H9 (cell line): ENCODE measurements around the gene AMDHD2. TPM values are rescaled to one million over a fixed set of nuclear protein-coding genes. Genes with fewer than 3 reads are reported as not detected.

Experiments
- DNase-seq: peaks from one replicate; pipeline ENCODE4 v3.0.0-alpha.2; 2017
- H2AFZ ChIP-seq: one replicate; pipeline ENCODE4 v1.6.1; 2013; ENCODE audit warnings: mild to moderate bottlenecking, low read length, control low read depth, moderate library complexity
- H2AK5ac ChIP-seq: 2 replicates; pipeline ENCODE4 v1.6.1; 2013; ENCODE audit warnings: low read length, control low read depth, mixed read lengths; ENCODE audit not compliant: insufficient read length
- H2BK120ac ChIP-seq: one replicate; pipeline ENCODE4 v1.6.1; 2013; ENCODE audit warnings: low read depth, mild to moderate bottlenecking, low read length, control low read depth, inconsistent platforms; ENCODE audit not compliant: poor library complexity, severe bottlenecking
- H2BK12ac ChIP-seq: 2 replicates; pipeline ENCODE4 v1.6.1; 2013; ENCODE audit warnings: low read length, control low read depth, mixed read lengths, low read depth; ENCODE audit not compliant: insufficient read length
- H2BK15ac ChIP-seq: 2 replicates; pipeline ENCODE4 v1.6.1; 2013; ENCODE audit warnings: low read depth, low read length, control low read depth
- H2BK20ac ChIP-seq: one replicate; pipeline ENCODE4 v1.6.1; 2013; ENCODE audit warnings: low read depth, mild to moderate bottlenecking, low read length, control low read depth, inconsistent platforms; ENCODE audit not compliant: poor library complexity, severe bottlenecking
- H2BK5ac ChIP-seq: 2 replicates; pipeline ENCODE4 v1.6.1; 2013; ENCODE audit warnings: low read length, control low read depth, mixed read lengths; ENCODE audit not compliant: insufficient read length
- H3K14ac ChIP-seq: 2 replicates; pipeline ENCODE4 v1.6.1; 2013; ENCODE audit warnings: low read length, control low read depth; ENCODE audit not compliant: insufficient read depth
- H3K18ac ChIP-seq: 2 replicates; pipeline ENCODE4 v1.6.1; 2013; ENCODE audit warnings: low read depth, mild to moderate bottlenecking, mixed read lengths, low read length, control low read depth; ENCODE audit not compliant: insufficient read length
- H3K23ac ChIP-seq: 2 replicates; pipeline ENCODE4 v1.6.1; 2013; ENCODE audit warnings: low read length, control low read depth, mixed read lengths, low read depth; ENCODE audit not compliant: insufficient read length
- H3K23me2 ChIP-seq: 2 replicates; pipeline ENCODE4 v1.6.1; 2013; ENCODE audit warnings: low read depth, mild to moderate bottlenecking, mixed read lengths, low read length, control low read depth; ENCODE audit not compliant: insufficient read length, poor library complexity, severe bottlenecking
- H3K27ac ChIP-seq: 2 replicates; pipeline ENCODE4 v1.5.1; 2013; ENCODE audit warnings: low read length, control low read depth, mixed read lengths, low read depth; ENCODE audit not compliant: insufficient read length
- H3K27me3 ChIP-seq: 2 replicates; pipeline ENCODE4 v1.6.1; 2013; ENCODE audit warnings: low read length, control low read depth, inconsistent platforms; ENCODE audit not compliant: insufficient read depth
- H3K4ac ChIP-seq: 2 replicates; pipeline ENCODE4 v1.6.1; 2013; ENCODE audit warnings: low read depth, mild to moderate bottlenecking, control low read depth, inconsistent platforms, low read length, moderate library complexity
- H3K4me1 ChIP-seq: 2 replicates; pipeline ENCODE4 v1.6.1; 2013; ENCODE audit warnings: low read length, control low read depth, inconsistent platforms; ENCODE audit not compliant: insufficient read depth
- H3K4me2 ChIP-seq: 2 replicates; pipeline ENCODE4 v1.6.1; 2013; ENCODE audit warnings: low read length, control low read depth, mixed read lengths; ENCODE audit not compliant: insufficient read length, insufficient read depth
- H3K56ac ChIP-seq: 2 replicates; pipeline ENCODE4 v1.6.1; 2013; ENCODE audit warnings: low read depth, mild to moderate bottlenecking, mixed read lengths, low read length, control low read depth; ENCODE audit not compliant: insufficient read length
- H3K79me1 ChIP-seq: 2 replicates; pipeline ENCODE4 v1.6.1; 2013; ENCODE audit warnings: low read depth, mild to moderate bottlenecking, moderate library complexity, low read length, control low read depth, inconsistent platforms; ENCODE audit not compliant: insufficient read depth, poor library complexity, severe bottlenecking
- H3K79me2 ChIP-seq: 2 replicates; pipeline ENCODE4 v1.6.1; 2013; ENCODE audit warnings: low read length, control low read depth, inconsistent platforms; ENCODE audit not compliant: insufficient read depth
- H3K9ac ChIP-seq: 2 replicates; pipeline ENCODE4 v1.6.1; 2013; ENCODE audit warnings: low read length, control low read depth, mixed read lengths; ENCODE audit not compliant: insufficient read length; ENCODE audit errors: extremely low read depth
- H3K9me3 ChIP-seq: one replicate; pipeline ENCODE4 v1.6.1; 2013; ENCODE audit warnings: low read depth, low read length, inconsistent platforms; ENCODE audit not compliant: control insufficient read depth
- H3T11ph ChIP-seq: one replicate; pipeline ENCODE4 v1.6.1; 2013; ENCODE audit warnings: mild to moderate bottlenecking, low read length, control low read depth, inconsistent platforms
- H4K20me1 ChIP-seq: one replicate; pipeline ENCODE4 v1.6.1; 2013; ENCODE audit not compliant: control insufficient read depth, insufficient read length, insufficient read depth
- H4K5ac ChIP-seq: 2 replicates; pipeline ENCODE4 v1.6.1; 2013; ENCODE audit warnings: low read depth, mild to moderate bottlenecking, mixed read lengths, low read length, control low read depth; ENCODE audit not compliant: insufficient read length
- H4K8ac ChIP-seq: replicated peaks from 2 replicates; pipeline ENCODE4 v1.6.1; 2013; ENCODE audit warnings: low read length, control low read depth, mixed read lengths, low read depth; ENCODE audit not compliant: insufficient read length
- H4K91ac ChIP-seq: 2 replicates; pipeline ENCODE4 v1.6.1; 2013; ENCODE audit warnings: low read depth, mild to moderate bottlenecking, moderate library complexity, mixed read lengths, low read length, control low read depth; ENCODE audit not compliant: insufficient read length
- H3K27ac Mint-ChIP-seq, 3 experiments: 2 replicates in 2 of 3; 3 replicates in 1 of 3; pipeline ENCODE4 v1.8.0; 2020 to 2021; ENCODE audit warnings: mixed read lengths in 3 of 3, mild to moderate bottlenecking in 1 of 3, moderate library complexity in 1 of 3
- H3K27me3 Mint-ChIP-seq: 2 replicates; pipeline ENCODE4 v1.8.0; 2021; ENCODE audit warnings: low read depth, mild to moderate bottlenecking, moderate library complexity, mixed read lengths
- H3K36me3 Mint-ChIP-seq, 3 experiments: 2 replicates in 2 of 3; 3 replicates in 1 of 3; pipeline ENCODE4 v1.8.0; 2020 to 2021; ENCODE audit warnings: low read depth in 3 of 3, mixed read lengths in 3 of 3; ENCODE audit not compliant: insufficient read depth in 1 of 3
- H3K4me1 Mint-ChIP-seq, 2 experiments: 2 replicates each; pipeline ENCODE4 v1.8.0; 2020; ENCODE audit warnings: mixed read lengths in 2 of 2
- H3K4me3 Mint-ChIP-seq, 2 experiments: 2 replicates in 1 of 2; 3 replicates in 1 of 2; pipeline ENCODE4 v1.8.0; 2020 to 2021; ENCODE audit warnings: mild to moderate bottlenecking in 2 of 2, mixed read lengths in 2 of 2, moderate library complexity in 1 of 2
- H3K9me3 Mint-ChIP-seq, 2 experiments: 2 replicates in 1 of 2; 3 replicates in 1 of 2; pipeline ENCODE4 v1.8.0; 2020; ENCODE audit warnings: mild to moderate bottlenecking in 2 of 2, mixed read lengths in 2 of 2, moderate library complexity in 1 of 2
- CTCF ChIP-seq: fragments of 200-600 bp; sonication (generic); conservative IDR thresholded peaks from 3 replicates; pipeline ENCODE4 v1.8.0; 2021; ENCODE audit warnings: antibody characterized with exemption, mild to moderate bottlenecking
- WGBS: extraction: QIAGEN DNeasy Blood & Tissue Kit; methylation state at CpG from one replicate; pipeline ENCODE4 v1.1.7; 2013; ENCODE audit warnings: missing lambda C conversion rate, low lambda C conversion rate, mixed read lengths; ENCODE audit not compliant: insufficient read length; ENCODE audit errors: extremely low coverage; 5-methylcytosine and 5-hydroxymethylcytosine counted together
- total RNA-seq: library from RNA; stranded (reverse); gene quantifications from 2 replicates; pipeline ENCODE4 v1.2.1, GENCODE V29; 2021

AMDHD2 gene
- total RNA-seq, 1 experiment from 2014 or later: 61.5 TPM

- H2BK120ac ChIP-seq: no peak overlapping the region
- H3K18ac ChIP-seq: no peak overlapping the region
- no peaks in the 10 kb centered on the region for H3K79me2 ChIP-seq
- H3K56ac ChIP-seq: no peak overlapping the region
- no peak overlapping the region for H3K27ac ChIP-seq
- no peaks in the 10 kb centered on the region for H3K9me3 ChIP-seq
- WGBS: no CpG with 5 or more reads among the region's 8 CpGs
- H3K36me3 Mint-ChIP-seq: peaks cover 5 to 50% (median 23%) of the 10 kb centered on the region in 3 experiments; a peak in 6 of 7 replicates
- H3K4me1 Mint-ChIP-seq: peaks cover 4 to 8% of the 10 kb centered on the region in 2 experiments
- no peaks in the 10 kb centered on the region for H3K23me2 ChIP-seq
- H3K23ac ChIP-seq: no peak overlapping the region
- no peak overlapping the region for H3K14ac ChIP-seq
- H3K27me3 Mint-ChIP-seq: no peaks in the 10 kb centered on the region; the same call in 1 of the 2 replicates
- no peak overlapping the region for H2BK15ac ChIP-seq
- H3K27me3 ChIP-seq: no peaks in the 10 kb centered on the region
- no peak overlapping the region for H3K27ac Mint-ChIP-seq
- TF ChIP-seq CTCF: no peak
- no peak overlapping the region for H3K4me3 Mint-ChIP-seq
- H3K4me2 ChIP-seq: no peak overlapping the region
- peaks cover 2% of the 10 kb centered on the region for H3K79me1 ChIP-seq
- H3T11ph ChIP-seq: no peak overlapping the region
- H4K20me1 ChIP-seq: no peaks in the 10 kb centered on the region
- H3K4me1 ChIP-seq: no peaks in the 10 kb centered on the region
- no peak overlapping the region for H2AFZ ChIP-seq
- H2BK12ac ChIP-seq: no peak overlapping the region
- H3K4ac ChIP-seq: no peak overlapping the region
- DNase-seq: no peak
- no peak overlapping the region for H4K8ac ChIP-seq
- H2BK5ac ChIP-seq: no peak overlapping the region
- H4K5ac ChIP-seq: no peak overlapping the region
- no peak overlapping the region for H2AK5ac ChIP-seq
- no peak overlapping the region for H2BK20ac ChIP-seq
- H4K91ac ChIP-seq: no peak overlapping the region
- H3K9ac ChIP-seq: no peak overlapping the region
- no peaks in the 10 kb centered on the region for H3K9me3 Mint-ChIP-seq
Observed at GRCh38 chr16:2526135-2526534, 6.0 kb downstream of the AMDHD2 start.
